Smooth muscle cell (in vitro differentiated cells): Measurements from ENCODE around the gene ANKS6. TPM values are rescaled to one million over a fixed set of nuclear protein-coding genes. Genes with fewer than 3 reads are reported as not detected.

Experiments used
- DNase-seq: peaks from one replicate; lab custom pipeline; 2025; ENCODE audit not compliant: unreplicated experiment; lab: John Stamatoyannopoulos, UW
- H2AFZ ChIP-seq: fragments of 200-600 bp; sonication (generic); 2 replicates; pipeline ENCODE4 v1.6.0; 2016; ENCODE audit warnings: antibody characterized with exemption, low read depth, mild to moderate bottlenecking
- H3F3A ChIP-seq: fragments of 200-600 bp; sonication (generic); 2 replicates; pipeline ENCODE4 v1.6.0; 2017; ENCODE audit warnings: antibody characterized with exemption, low read depth
- H3K27ac ChIP-seq: fragments of 200-600 bp; sonication (generic); 2 replicates; pipeline ENCODE4 v1.5.1; 2016; ENCODE audit warnings: low read depth, mild to moderate bottlenecking
- H3K27me3 ChIP-seq: fragments of 200-600 bp; sonication (generic); 2 replicates; pipeline ENCODE4 v1.6.1; 2016; ENCODE audit warnings: low read depth, mild to moderate bottlenecking
- H3K36me3 ChIP-seq: fragments of 200-600 bp; sonication (generic); 2 replicates; pipeline ENCODE4 v1.5.1; 2016; ENCODE audit warnings: low read depth
- H3K4me1 ChIP-seq: fragments of 200-600 bp; sonication (generic); 2 replicates; pipeline ENCODE4 v1.5.1; 2016; ENCODE audit warnings: low read depth
- H3K4me2 ChIP-seq: fragments of 200-600 bp; sonication (generic); 2 replicates; pipeline ENCODE4 v1.6.0; 2016; ENCODE audit warnings: mild to moderate bottlenecking
- H3K4me3 ChIP-seq: fragments of 200-600 bp; sonication (generic); 2 replicates; pipeline ENCODE4 v1.5.1; 2016; ENCODE audit warnings: mild to moderate bottlenecking
- H3K79me2 ChIP-seq: fragments of 200-600 bp; sonication (generic); 2 replicates; pipeline ENCODE4 v1.6.0; 2016; ENCODE audit warnings: low read depth, mild to moderate bottlenecking
- H3K9ac ChIP-seq: fragments of 200-600 bp; sonication (generic); 2 replicates; pipeline ENCODE4 v1.6.0; 2016; ENCODE audit warnings: low read depth
- H3K9me3 ChIP-seq: fragments of 200-600 bp; sonication (generic); replicated peaks from 2 replicates; pipeline ENCODE4 v1.5.1; 2016; ENCODE audit warnings: low read depth
- H4K20me1 ChIP-seq: fragments of 200-600 bp; sonication (generic); 2 replicates; pipeline ENCODE4 v1.6.0; 2016; ENCODE audit warnings: low read depth
- whole genome bisulfite sequencing: methylation state at CpG from one replicate; pipeline ENCODE4 v1.1.7; 2016; ENCODE audit warnings: low lambda C conversion rate; 5-methylcytosine and 5-hydroxymethylcytosine counted together
- polyA plus RNA-seq: library from polyadenylated mRNA; unstranded; fragments of >200 nt; fragmentation: Nextera tagmentation; extraction: Ambion mirVana; gene quantifications from 2 replicates; pipeline ENCODE4 v1.2.1, GENCODE V29; 2016
- total RNA-seq: library from RNA; depleted of rRNA; stranded (reverse); fragments of >200 nt; gene quantifications from 2 replicates; pipeline ENCODE4 v1.2.3, GENCODE V29; 2014
- TF ChIP-seq, protein P1 (sequence below): fragments of 200-600 bp; sonication (generic); IDR thresholded peaks from 2 replicates; pipeline ENCODE4 v1.5.1; 2017; ENCODE audit warnings: borderline replicate concordance, mild to moderate bottlenecking, antibody characterized with exemption; ENCODE audit not compliant: insufficient read depth, poor library complexity, severe bottlenecking

Gene ANKS6
- total and polyA plus RNA-seq, 2 experiments from 2014 or later, result 10.5 to 13.6 TPM

DNA sequence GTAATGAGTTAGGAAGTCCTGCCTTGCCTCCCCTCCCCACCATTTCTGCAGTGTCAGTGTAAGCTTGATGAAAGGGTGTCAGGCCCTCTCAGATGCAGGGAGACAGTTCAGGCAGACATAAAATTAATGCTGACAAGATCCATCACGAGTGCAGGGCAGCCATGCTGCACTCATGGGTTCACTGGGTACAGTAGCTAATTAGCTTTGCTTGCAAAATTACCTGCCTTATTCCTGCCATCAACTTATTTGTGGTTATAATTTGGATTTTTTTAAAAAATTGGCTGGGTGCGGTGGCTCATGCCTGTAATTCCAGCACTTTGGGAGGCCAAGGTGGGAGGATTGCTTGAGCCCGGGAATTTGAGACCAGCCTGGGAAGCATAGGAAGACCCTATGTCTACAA is 29.1 kb upstream of the ANKS6 start:
- no peaks in the 10 kb centered on the region for H3F3A ChIP-seq
- H3K79me2 ChIP-seq, result no peaks in the 10 kb centered on the region
- no peaks in the 10 kb centered on the region for H3K4me1 ChIP-seq
- no peaks in the 10 kb centered on the region for H4K20me1 ChIP-seq
- TF ChIP-seq, protein P1, sequence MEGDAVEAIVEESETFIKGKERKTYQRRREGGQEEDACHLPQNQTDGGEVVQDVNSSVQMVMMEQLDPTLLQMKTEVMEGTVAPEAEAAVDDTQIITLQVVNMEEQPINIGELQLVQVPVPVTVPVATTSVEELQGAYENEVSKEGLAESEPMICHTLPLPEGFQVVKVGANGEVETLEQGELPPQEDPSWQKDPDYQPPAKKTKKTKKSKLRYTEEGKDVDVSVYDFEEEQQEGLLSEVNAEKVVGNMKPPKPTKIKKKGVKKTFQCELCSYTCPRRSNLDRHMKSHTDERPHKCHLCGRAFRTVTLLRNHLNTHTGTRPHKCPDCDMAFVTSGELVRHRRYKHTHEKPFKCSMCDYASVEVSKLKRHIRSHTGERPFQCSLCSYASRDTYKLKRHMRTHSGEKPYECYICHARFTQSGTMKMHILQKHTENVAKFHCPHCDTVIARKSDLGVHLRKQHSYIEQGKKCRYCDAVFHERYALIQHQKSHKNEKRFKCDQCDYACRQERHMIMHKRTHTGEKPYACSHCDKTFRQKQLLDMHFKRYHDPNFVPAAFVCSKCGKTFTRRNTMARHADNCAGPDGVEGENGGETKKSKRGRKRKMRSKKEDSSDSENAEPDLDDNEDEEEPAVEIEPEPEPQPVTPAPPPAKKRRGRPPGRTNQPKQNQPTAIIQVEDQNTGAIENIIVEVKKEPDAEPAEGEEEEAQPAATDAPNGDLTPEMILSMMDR, result no peak
- no peak overlapping the region for H3K4me3 ChIP-seq
- H3K9ac ChIP-seq, result no peak overlapping the region
- H3K36me3 ChIP-seq, result no peaks in the 10 kb centered on the region
- no peak overlapping the region for H2AFZ ChIP-seq
- WGBS, result 94% methylated on average over 3 of the region's 3 CpGs
- no peaks in the 10 kb centered on the region for H3K9me3 ChIP-seq
- no peak overlapping the region for H3K4me2 ChIP-seq
- H3K27ac ChIP-seq, result no peak overlapping the region
- DNase-seq, result no peak
- no peaks in the 10 kb centered on the region for H3K27me3 ChIP-seq

DNA sequence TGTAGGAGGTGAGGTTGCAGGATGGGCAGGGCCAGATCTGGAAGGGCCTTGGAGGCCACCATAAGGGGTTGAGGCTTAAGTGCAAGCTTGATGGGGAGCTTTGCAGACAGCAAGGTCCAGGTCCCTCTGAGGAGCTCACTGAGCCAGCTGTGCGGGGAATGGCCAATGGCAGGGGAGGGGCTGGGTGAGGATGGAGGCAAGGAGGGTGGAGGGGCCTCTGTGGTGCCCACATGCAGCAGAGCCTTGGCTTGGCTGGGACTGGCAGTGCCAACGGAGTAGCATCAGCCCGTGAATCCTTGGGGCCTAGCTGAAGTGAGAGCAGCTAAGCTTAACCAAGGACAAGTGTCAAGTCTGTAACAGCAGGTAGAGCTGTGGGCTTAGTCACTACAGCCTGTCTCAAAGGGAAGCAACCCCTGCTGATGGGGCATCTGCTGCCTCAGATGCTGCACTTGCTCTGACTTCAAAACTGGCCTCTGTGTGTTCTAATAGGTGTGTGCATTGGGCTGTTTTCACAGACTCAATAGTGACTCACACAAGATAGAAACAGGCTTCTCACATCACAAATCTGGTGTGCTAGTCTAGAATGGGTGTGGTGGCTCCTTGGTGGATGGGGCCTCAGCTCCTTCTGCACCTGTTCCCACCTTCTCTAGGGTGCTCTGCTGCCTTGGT is 27.4 kb upstream of the ANKS6 start:
- no peaks in the 10 kb centered on the region for H3K27me3 ChIP-seq
- no peaks in the 10 kb centered on the region for H3K36me3 ChIP-seq
- H2AFZ ChIP-seq, result no peak overlapping the region
- no peak overlapping the region for H3K4me2 ChIP-seq
- no peak overlapping the region for H3K27ac ChIP-seq
- WGBS, result 92% methylated on average over 3 of the region's 3 CpGs
- H3K9ac ChIP-seq, result no peak overlapping the region
- no peaks in the 10 kb centered on the region for H4K20me1 ChIP-seq
- no peaks in the 10 kb centered on the region for H3F3A ChIP-seq
- H3K9me3 ChIP-seq, result no peaks in the 10 kb centered on the region
- H3K4me3 ChIP-seq, result no peak overlapping the region
- TF ChIP-seq, protein P1, result no peak
- H3K4me1 ChIP-seq, result no peaks in the 10 kb centered on the region
- no peaks in the 10 kb centered on the region for H3K79me2 ChIP-seq
- no peak for DNase-seq

DNA sequence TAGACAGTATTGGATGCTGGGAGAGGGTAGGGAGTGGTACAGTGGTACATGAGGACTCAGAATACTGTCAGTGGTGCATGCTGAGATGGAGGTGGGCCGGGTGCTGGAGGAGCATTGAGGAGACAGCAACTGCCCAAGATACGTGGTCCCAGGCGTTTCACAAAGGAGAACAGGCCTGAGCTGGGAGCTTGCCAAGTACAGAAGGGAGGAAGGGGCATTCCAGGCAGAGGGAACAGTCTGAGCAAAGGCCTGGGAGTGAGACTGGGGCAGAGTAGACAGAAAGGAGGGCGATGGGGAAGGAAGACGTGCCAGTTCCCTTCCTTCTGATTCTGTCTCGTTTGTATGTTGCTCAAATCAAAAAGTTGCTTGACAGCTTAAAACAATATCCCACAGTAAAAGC is 26.3 kb upstream of the ANKS6 start:
- no peak overlapping the region for H3K4me2 ChIP-seq
- H3K27ac ChIP-seq, result no peak overlapping the region
- H2AFZ ChIP-seq, result no peak overlapping the region
- H3K27me3 ChIP-seq, result no peaks in the 10 kb centered on the region
- H3K36me3 ChIP-seq, result no peaks in the 10 kb centered on the region
- 91% methylated on average over 6 of the region's 6 CpGs for WGBS
- TF ChIP-seq, protein P1, result no peak
- no peaks in the 10 kb centered on the region for H3K9me3 ChIP-seq
- H3K4me1 ChIP-seq, result no peaks in the 10 kb centered on the region
- DNase-seq, result no peak
- H3K4me3 ChIP-seq, result no peak overlapping the region
- no peaks in the 10 kb centered on the region for H3K79me2 ChIP-seq
- H4K20me1 ChIP-seq, result no peaks in the 10 kb centered on the region
- no peaks in the 10 kb centered on the region for H3F3A ChIP-seq
- no peak overlapping the region for H3K9ac ChIP-seq

DNA sequence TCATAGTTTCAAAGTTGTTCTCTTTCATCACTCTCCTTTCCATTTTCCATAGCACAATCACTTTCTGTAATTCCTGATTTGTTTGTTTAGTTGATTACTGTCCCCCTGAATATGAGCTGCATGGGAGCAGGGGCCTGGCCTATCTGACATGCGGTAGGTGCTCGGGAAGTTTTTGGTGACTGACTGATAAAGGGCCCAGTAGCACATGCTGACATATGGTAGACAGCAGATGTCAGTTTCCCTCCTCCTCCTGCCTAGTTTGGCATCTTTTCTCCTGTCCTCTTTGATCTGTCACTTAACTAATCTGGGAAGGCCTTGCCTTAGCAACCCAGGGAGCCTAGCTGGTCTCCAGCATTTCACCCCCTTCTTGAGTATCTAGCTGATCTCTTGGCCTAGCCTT is 25.5 kb upstream of the ANKS6 start:
- Histone ChIP-seq H3K27ac (no peak overlapping the region), H3K36me3 (no peaks in the 10 kb centered on the region), H3K4me3 (no peak overlapping the region), H3K4me1 (no peaks in the 10 kb centered on the region), H3K79me2 (no peaks in the 10 kb centered on the region), H3K9ac (no peak overlapping the region), H3K27me3 (no peaks in the 10 kb centered on the region), H3K9me3 (no peaks in the 10 kb centered on the region), H4K20me1 (no peaks in the 10 kb centered on the region), H3F3A (no peaks in the 10 kb centered on the region), H3K4me2 (no peak overlapping the region), H2AFZ (no peak overlapping the region)
- DNase-seq, result no peak
- TF ChIP-seq, protein P1, result no peak
- 87% methylated on average over 2 of the region's 2 CpGs for WGBS
